Kidney capillary endothelial cell (primary cell): ENCODE measurements around the gene EIF4ENIF1.
A peak's percentile ranks its signal among the peaks of the same experiment; 100 is the strongest.
"Not testable (repeated sequence)": the region's sequence is repeated elsewhere in the genome, so short reads cannot be mapped to it uniquely, and the experiment has no call there.

Source experiments
- DNase-seq: peaks from one replicate; pipeline ENCODE4 v3.0.0-alpha.2; 2018; ENCODE audit warnings: low spot score

EIF4ENIF1 gene

DNA sequence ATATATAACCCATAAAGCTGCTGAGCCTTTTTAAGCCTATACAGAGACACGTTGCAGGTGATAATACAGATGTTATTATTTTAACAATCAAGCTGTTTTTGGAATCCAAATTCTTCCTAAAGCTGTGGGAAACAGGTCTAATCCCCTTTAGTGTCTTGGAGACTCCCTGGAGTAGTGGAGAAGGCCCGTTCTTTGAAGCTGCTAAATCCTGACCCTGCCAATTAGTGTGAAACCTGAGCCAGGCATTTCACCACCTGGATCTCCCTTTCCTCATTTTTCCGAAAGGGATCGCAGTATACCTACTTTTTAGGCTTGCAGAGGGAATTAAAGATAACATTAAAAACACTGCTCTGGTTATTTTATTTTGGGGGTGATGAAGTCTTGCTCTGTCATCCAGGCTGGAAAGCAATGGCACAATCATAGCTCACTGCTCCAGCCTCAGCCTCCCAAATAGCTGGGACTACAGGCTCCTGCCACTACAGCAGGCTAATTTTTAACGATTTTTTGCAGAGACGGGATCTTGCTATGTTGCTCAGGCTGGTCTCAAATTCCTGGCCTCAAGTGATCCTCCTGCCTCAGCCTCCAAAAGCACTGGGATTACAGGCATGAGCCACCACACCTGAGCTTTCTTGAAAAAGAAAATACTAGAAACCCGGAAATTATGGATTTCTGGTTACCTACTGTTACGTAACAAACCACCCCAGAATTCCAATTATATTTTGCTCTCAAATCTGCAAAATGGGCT, 1.7 kb upstream of the EIF4ENIF1 start:
- DNase-seq = no peak

DNA sequence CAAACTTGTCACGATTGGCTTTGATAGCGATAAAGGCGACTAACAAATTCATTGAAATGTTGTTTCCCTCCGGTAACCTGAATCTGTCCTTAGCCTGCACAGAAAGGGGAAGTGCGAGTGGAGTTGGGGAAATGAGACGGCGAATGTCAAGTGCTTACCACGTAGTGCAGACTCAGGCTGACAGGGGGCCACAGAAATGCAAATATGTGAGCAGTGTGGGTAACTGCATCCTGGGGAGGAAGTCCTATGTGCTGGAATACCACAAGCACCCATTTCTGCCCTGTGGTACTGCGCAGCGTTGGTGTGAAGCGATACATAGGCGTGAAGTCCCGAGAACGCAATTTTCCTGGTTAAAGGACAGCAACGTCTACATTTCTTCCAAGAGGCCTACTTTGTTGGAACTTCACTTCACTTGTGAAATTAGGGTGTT, 869 bp upstream of the EIF4ENIF1 start:
- no peak for DNase-seq

DNA sequence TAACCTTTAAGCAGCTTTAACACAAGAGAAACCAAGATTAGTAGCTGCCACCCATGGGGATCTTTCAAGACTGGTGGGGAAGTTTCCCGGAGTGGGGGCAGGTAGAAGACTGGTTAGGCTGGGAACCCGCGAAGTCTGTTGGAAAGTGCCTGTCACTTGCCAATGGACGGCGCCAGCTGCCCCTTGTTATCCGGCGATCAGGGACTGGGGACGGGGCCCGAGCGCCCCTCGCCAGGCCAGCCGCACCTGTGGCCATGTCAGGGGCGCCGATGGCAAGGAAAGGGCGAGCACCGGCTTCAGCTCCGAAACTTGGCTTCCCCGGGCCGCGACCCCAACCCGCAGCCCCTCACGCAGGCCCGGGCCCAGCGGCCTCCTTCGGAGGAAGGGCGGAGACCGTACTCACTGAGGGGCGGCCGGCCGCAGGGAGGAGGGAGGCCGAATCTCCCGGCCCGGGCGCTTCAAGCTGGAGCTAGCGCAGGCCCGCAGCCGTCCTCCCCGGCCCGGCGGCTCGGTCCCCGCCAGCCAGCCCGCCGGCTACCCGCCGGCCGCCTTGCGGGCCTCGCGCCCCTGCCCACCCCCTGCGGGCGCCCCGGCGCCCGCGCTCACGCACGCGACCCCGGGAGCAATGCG, 539 bp downstream of the EIF4ENIF1 start:
- DNase-seq = no peak

GRCh38 chr22:31488346-31488883, 1.2 kb downstream of the EIF4ENIF1 start:
- no peak for DNase-seq

- DNase-seq = no peak
Measured at GRCh38 chr22:31486951-31487350, 2.7 kb downstream of the EIF4ENIF1 start.

GRCh38 chr22:31486369-31486768, 3.3 kb downstream of the EIF4ENIF1 start:
- DNase-seq = not testable (repeated sequence)

DNA sequence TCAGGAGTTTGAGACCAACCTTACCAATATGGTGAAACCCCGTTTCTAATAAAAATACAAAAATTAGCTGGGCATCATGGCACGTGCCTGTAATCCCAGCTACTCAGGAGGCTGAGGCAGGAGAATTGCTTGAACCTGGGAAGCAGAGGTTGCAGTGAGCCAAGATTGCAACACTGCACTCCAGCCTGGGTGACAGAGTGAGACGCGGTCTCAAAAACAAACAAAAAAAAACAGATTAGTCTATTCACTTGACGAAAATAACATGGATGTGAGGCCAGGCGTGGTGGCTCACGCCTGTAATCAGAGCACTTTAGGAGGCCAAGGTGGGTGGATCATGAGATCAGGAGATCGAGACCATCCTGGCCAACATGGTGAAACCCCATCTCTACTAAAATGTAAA, 7.2 kb downstream of the EIF4ENIF1 start:
- DNase-seq = not testable (repeated sequence)

GRCh38 chr22:31481129-31481528, 8.5 kb downstream of the EIF4ENIF1 start:
- no peak for DNase-seq

GRCh38 chr22:31477329-31477728, 12.3 kb downstream of the EIF4ENIF1 start:
- no peak for DNase-seq

- DNase-seq = no peak
Measured at GRCh38 chr22:31475800-31476199, 13.8 kb downstream of the EIF4ENIF1 start.

DNA sequence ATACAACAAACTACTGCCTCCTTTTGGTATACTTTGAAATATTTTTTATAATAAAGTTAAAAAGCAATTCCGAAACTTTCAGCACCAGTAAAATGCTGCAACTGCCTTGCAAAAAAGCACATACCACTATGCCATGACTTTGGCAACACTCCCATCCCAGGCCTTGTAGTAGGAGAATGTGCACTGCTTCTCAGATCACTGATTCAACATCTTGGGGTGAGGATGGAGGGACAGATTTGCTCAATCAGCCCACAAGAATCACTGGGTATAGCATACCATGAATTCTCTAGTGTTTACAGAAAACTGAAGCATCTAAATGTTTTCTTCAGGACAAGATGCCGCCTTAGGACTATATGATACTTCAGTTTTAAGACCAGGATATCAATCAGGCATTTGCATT, 14.9 kb downstream of the EIF4ENIF1 start:
- no peak for DNase-seq

DNA sequence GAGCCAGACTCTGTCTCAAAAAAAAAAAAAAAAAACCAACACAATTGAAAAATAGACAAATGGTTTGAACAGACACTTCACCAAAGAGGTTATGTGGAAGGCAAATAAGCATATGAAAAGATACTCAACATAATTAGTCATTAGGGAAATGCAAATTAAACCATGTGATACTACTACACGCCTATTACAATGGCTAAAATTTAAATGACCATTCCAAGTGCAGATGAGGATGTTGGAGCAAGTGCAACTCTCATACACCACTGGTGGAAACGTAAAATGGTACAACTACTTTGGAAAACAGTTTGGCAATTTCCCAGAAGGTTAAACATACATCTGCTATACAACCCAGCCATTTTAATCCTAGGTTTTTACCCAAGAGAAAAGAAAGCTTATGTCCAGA, 24.3 kb downstream of the EIF4ENIF1 start:
- no peak for DNase-seq

- no peak for DNase-seq
Measured at GRCh38 chr22:31461699-31462098, 27.9 kb downstream of the EIF4ENIF1 start.

- DNase-seq = peak; percentile 26
Measured at GRCh38 chr22:31451709-31452571, 37.7 kb downstream of the EIF4ENIF1 start.

GRCh38 chr22:31449506-31449905, 40.1 kb downstream of the EIF4ENIF1 start:
- no peak for DNase-seq

- DNase-seq = no peak
Measured at GRCh38 chr22:31448382-31448781, 41.3 kb downstream of the EIF4ENIF1 start.

DNA sequence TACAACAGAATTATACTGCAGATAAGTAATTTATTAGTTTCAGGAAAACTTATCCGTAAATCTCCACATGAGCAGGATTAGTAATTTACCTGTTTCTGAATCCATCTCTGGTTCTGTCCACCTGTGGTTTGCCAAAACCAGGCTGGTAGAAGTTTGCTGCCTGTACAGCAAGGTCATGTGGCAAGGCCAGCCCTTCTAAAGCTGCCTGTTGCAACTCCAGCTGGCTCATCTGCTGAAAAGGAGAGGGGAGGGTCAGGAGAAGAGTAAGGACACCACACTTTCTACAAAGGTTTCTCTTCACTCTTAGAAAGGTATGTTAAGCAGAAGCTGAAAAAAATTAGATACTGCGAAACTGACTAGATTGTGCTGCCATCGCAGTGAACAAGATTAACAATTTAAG, 42.3 kb downstream of the EIF4ENIF1 start:
- no peak for DNase-seq

- DNase-seq = no peak
Measured at GRCh38 chr22:31446767-31447166, 42.9 kb downstream of the EIF4ENIF1 start.

- no peak for DNase-seq
Measured at GRCh38 chr22:31446208-31446607, 43.4 kb downstream of the EIF4ENIF1 start.

DNA sequence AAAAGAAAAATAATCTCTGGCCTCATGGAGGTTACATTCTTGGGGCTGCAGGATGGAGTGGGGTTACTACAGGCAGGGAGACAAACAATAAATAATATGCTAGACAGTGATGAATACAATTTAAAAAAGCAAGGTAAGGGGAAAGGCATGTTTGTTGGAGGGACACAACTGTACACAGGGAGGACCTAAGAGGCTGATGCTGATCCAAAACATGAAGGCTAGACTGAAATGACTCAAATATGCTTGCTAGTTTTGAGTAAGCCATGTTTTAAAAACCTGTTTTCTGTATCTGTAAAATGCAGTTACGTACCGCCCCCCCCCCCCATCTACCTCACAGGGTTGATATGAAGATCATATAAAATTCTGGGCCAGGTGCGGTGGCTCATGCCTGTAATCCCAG, 44.0 kb downstream of the EIF4ENIF1 start:
- DNase-seq = no peak

DNA sequence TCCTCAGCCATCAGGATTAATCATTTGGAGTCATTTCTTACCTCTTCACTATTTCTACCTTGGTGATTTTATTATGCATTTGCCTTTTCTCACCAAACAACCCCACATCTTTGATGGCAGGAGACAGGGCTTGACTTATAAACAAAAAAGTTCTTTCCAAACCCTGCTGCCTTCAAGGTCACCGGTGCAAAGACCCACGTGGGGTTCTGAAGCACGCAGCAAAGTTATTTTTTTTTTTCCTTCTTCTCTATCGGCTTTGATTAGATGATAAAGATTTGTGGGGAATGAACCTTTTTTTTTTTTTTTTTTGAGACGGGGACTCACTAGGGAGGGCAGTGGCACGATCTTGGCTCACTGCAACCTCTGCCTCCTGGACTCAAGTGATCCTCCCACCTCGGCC, 46.1 kb downstream of the EIF4ENIF1 start:
- DNase-seq = no peak

DNA sequence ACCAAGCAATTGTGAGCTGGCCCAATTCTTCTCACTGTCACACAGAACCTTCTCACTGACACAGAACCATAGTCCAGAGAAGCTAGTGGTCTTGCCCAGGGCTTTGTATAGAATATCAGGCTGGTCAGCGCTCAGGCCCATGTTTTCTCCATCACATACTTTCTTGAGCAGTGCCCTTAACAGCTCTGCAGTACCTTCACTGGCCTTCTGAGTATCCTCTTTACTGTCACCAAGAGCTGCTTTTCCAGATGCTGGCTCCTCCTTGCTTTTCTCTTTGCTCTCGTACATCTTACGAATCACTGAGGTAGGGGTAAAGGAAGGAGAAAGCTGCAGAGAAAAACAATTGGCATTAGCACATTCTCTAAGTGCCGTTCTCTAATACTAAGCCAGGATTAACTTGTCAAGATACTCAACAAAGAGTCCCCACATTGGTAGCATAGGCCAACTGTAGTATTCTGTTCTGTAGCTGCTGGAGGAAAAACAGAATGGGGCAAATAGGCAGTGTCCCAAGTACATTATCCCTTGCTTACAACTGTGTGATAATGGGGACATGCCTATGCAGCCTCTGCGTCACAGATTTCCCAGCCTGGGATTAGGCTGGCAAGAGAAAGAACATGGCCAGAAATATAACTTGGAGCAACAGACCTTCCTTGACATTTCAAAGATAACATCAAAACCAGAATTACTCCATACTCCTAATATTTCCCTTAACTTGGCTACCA, 46.7 kb downstream of the EIF4ENIF1 start:
- no peak for DNase-seq
